Prostate gland (tissue), 2 donors: ENCODE data around the gene EED. TPM values are rescaled to one million over a fixed set of nuclear protein-coding genes. Genes with fewer than 3 reads are reported as not detected.

Experiments used
- DNase-seq: peaks from one replicate; pipeline ENCODE4 v3.0.0-alpha.2; 2019; ENCODE audit warnings: low spot score
- H3K27ac ChIP-seq, 2 donors: fragments of 200-600 bp; sonication (generic); 2 replicates each; pipeline ENCODE4 v1.5.1; 2017 to 2019
- H3K27me3 ChIP-seq: fragments of 200-600 bp; sonication (generic); replicated peaks from 2 replicates; pipeline ENCODE4 v1.5.1; 2019; ENCODE audit not compliant: insufficient read depth
- H3K36me3 ChIP-seq, 2 donors: fragments of 200-600 bp; sonication (generic); 1 replicate in 1 of 2; 2 replicates in 1 of 2; pipeline versions ENCODE4 v1.5.1 to v1.8.1; 2017 to 2019
- H3K4me1 ChIP-seq: fragments of 200-600 bp; sonication (generic); replicated peaks from 2 replicates; pipeline ENCODE4 v1.5.1; 2019
- H3K4me3 ChIP-seq, 2 donors: fragments of 200-600 bp; sonication (generic); 2 replicates each; pipeline ENCODE4 v1.5.1; 2017 to 2019
- H3K9me3 ChIP-seq: fragments of 200-600 bp; sonication (generic); 2 replicates; pipeline ENCODE4 v1.5.1; 2017
- CTCF ChIP-seq, 4 experiments: fragments of 200-600 bp in 2 of 4; fragments of 450-650 bp in 2 of 4; sonication (generic) in 2 of 4; IDR thresholded peaks; 1 replicate in 3 of 4; 2 replicates in 1 of 4; pipeline ENCODE4 v1.5.1; 2016 to 2019; ENCODE audit warnings: antibody characterized with exemption in 4 of 4, mild to moderate bottlenecking in 2 of 4, moderate library complexity in 2 of 4
- POLR2A ChIP-seq: fragments of 450-650 bp; IDR thresholded peaks from one replicate; pipeline ENCODE4 v1.6.1; 2016; ENCODE audit warnings: antibody characterized with exemption, mild to moderate bottlenecking
- POLR2AphosphoS5 ChIP-seq: sonication (generic); formaldehyde crosslinking; IDR thresholded peaks from one replicate; pipeline ENCODE4 v1.6.1; 2017; ENCODE audit warnings: antibody characterized with exemption
- WGBS: methylation state at CpG from one replicate; pipeline ENCODE4 v1.1.5; 2018; 5-methylcytosine and 5-hydroxymethylcytosine counted together
- intact Hi-C: fragments of 100-400 bp; cut with DNase I; formaldehyde crosslinking; loops from one replicate; pipeline ENCODE4 v1.14.2; 2022
- total RNA-seq, 2 donors: library from RNA; depleted of rRNA; stranded (reverse); fragments of >200 nt; gene quantifications; one replicate each; pipeline ENCODE4 v1.1.0, GENCODE V29; 2016

EED gene
- total RNA-seq, 2 donors from 2014 or later = 18.1 to 20.9 TPM

- Histone ChIP-seq H3K4me3 (no peak overlapping the region), H3K4me1 (no peaks in the 10 kb centered on the region), H3K27ac (no peak overlapping the region), H3K36me3 (no peaks in the 10 kb centered on the region), H3K27me3 (no peaks in the 10 kb centered on the region), H3K9me3 (no peaks in the 10 kb centered on the region)
- no peak for DNase-seq
- intact Hi-C loops = no loop called here
- no peak for TF ChIP-seq CTCF (IDR thresholded peaks at IDR 0.05)
- no peak for TF ChIP-seq POLR2AphosphoS5
- TF ChIP-seq POLR2A = no peak
These were observed 13.6 kb upstream of the EED start for GRCh38 chr11:86230921-86231434.

GRCh38 chr11:86232556-86232955, 12.0 kb upstream of the EED start:
- no peak for DNase-seq
- no peaks in the 10 kb centered on the region for H3K36me3 ChIP-seq
- H3K9me3 ChIP-seq = no peaks in the 10 kb centered on the region
- no peaks in the 10 kb centered on the region for H3K27me3 ChIP-seq
- H3K4me3 ChIP-seq = no peak overlapping the region
- no peak overlapping the region for H3K27ac ChIP-seq
- no peaks in the 10 kb centered on the region for H3K4me1 ChIP-seq
- intact Hi-C loops = no loop called here
- TF ChIP-seq CTCF (IDR thresholded peaks at IDR 0.05) (no peak), POLR2A (no peak), POLR2AphosphoS5 (no peak)

GRCh38 chr11:86234831-86235461, 9.6 kb upstream of the EED start:
- intact Hi-C loops = no loop called here
- TF ChIP-seq CTCF (IDR thresholded peaks at IDR 0.05) (no peak), POLR2A (no peak), POLR2AphosphoS5 (no peak)
- Histone ChIP-seq H3K27ac (no peak overlapping the region), H3K27me3 (no peaks in the 10 kb centered on the region), H3K4me3 (no peak overlapping the region), H3K4me1 (no peaks in the 10 kb centered on the region), H3K36me3 (no peaks in the 10 kb centered on the region), H3K9me3 (no peaks in the 10 kb centered on the region)
- no peak for DNase-seq
- WGBS = 43% methylated on average over 2 of the region's 2 CpGs

- Histone ChIP-seq H3K4me1 (no peaks in the 10 kb centered on the region), H3K27me3 (no peaks in the 10 kb centered on the region), H3K9me3 (no peaks in the 10 kb centered on the region), H3K36me3 (no peaks in the 10 kb centered on the region), H3K4me3 (no peak overlapping the region), H3K27ac (no peak overlapping the region)
- intact Hi-C loops = no loop called here
- DNase-seq = no peak
- 80% methylated on average over 9 of the region's 9 CpGs for WGBS
- no peak for TF ChIP-seq CTCF (IDR thresholded peaks at IDR 0.05)
- no peak for TF ChIP-seq POLR2AphosphoS5
- TF ChIP-seq POLR2A = no peak
These were observed 7.2 kb upstream of the EED start for GRCh38 chr11:86237267-86237804.

GRCh38 chr11:86240164-86240563, 4.4 kb upstream of the EED start:
- TF ChIP-seq POLR2AphosphoS5 = no peak
- no peak for TF ChIP-seq POLR2A
- TF ChIP-seq CTCF (IDR thresholded peaks at IDR 0.05) = no peak
- H3K9me3 ChIP-seq = no peaks in the 10 kb centered on the region
- H3K4me1 ChIP-seq = no peaks in the 10 kb centered on the region
- no peak for DNase-seq
- no peak overlapping the region for H3K27ac ChIP-seq
- intact Hi-C loops = no loop called here
- H3K36me3 ChIP-seq = no peaks in the 10 kb centered on the region
- 78% methylated on average over 4 of the region's 4 CpGs for WGBS
- no peak overlapping the region for H3K4me3 ChIP-seq
- no peaks in the 10 kb centered on the region for H3K27me3 ChIP-seq
